NCI-H1417 treated with DMSO at 0.1 percent for 48 hours (cell line): ENCODE measurements around the gene EPB41L4A.
"Not testable (repeated sequence)": the region's sequence is repeated elsewhere in the genome, so short reads cannot be mapped to it uniquely, and the experiment has no call there.

Experiments used
- DNase-seq: peaks from one replicate; lab custom pipeline; 2025; lab: John Stamatoyannopoulos, UW

The EPB41L4A gene

GRCh38 chr5:112419164-112419985 is at the start of gene EPB41L4A:
TSS of gene EPB41L4A (minus strand) at chr5:112419277. CDS start at chr5:112419039, 238 bp downstream.
- DNase-seq: no peak

GRCh38 chr5:112467485-112467884 is 48.4 kb upstream of the EPB41L4A start:
- DNase-seq: peak; percentile 68

GRCh38 chr5:112466261-112466660 is 47.2 kb upstream of the EPB41L4A start:
- not testable (repeated sequence) for DNase-seq

GRCh38 chr5:112447187-112447760 is 28.2 kb upstream of the EPB41L4A start:
- DNase-seq: not testable (repeated sequence)

GRCh38 chr5:112445626-112446350 is 26.7 kb upstream of the EPB41L4A start:
- no peak for DNase-seq

- not testable (repeated sequence) for DNase-seq
Observed at GRCh38 chr5:112443932-112444331, 24.9 kb upstream of the EPB41L4A start.

GRCh38 chr5:112440031-112440430 is 21.0 kb upstream of the EPB41L4A start:
- no peak for DNase-seq

- DNase-seq: no peak
Observed at GRCh38 chr5:112436144-112436543, 17.1 kb upstream of the EPB41L4A start.

GRCh38 chr5:112434641-112435040 is 15.6 kb upstream of the EPB41L4A start:
- no peak for DNase-seq

- not testable (repeated sequence) for DNase-seq
Observed at GRCh38 chr5:112426202-112426601, 7.1 kb upstream of the EPB41L4A start.

GRCh38 chr5:112419986-112420864 is 1.1 kb upstream of the EPB41L4A start:
- no peak for DNase-seq

- DNase-seq: no peak
Observed at GRCh38 chr5:112418659-112419163, 366 bp downstream of the EPB41L4A start.

- DNase-seq: no peak
Observed at GRCh38 chr5:112417931-112418658, 982 bp downstream of the EPB41L4A start.

GRCh38 chr5:112415552-112415951 is 3.5 kb downstream of the EPB41L4A start:
- DNase-seq: no peak

- no peak for DNase-seq
Observed at GRCh38 chr5:112413611-112414010, 5.5 kb downstream of the EPB41L4A start.

- no peak for DNase-seq
Observed at GRCh38 chr5:112412346-112412745, 6.7 kb downstream of the EPB41L4A start.

GRCh38 chr5:112411903-112412302 is 7.2 kb downstream of the EPB41L4A start:
- no peak for DNase-seq

- no peak for DNase-seq
Observed at GRCh38 chr5:112407666-112408065, 11.4 kb downstream of the EPB41L4A start.

- DNase-seq: no peak
Observed at GRCh38 chr5:112407240-112407639, 11.8 kb downstream of the EPB41L4A start.

GRCh38 chr5:112403069-112403468 is 16.0 kb downstream of the EPB41L4A start:
- DNase-seq: no peak

GRCh38 chr5:112401924-112402323 is 17.2 kb downstream of the EPB41L4A start:
- DNase-seq: no peak
